Measurements from ENCODE around the gene PLEKHM1. TPM values are rescaled to one million over a fixed set of nuclear protein-coding genes. Genes with fewer than 3 reads are reported as not detected.
A peak's percentile ranks its signal among the peaks of the same experiment; 100 is the strongest.

PLEKHM1 gene
- total RNA-seq, 1 donor from 2014 or later = 41.9 TPM

- no peaks in the 10 kb centered on the region for H3K36me3 ChIP-seq (ENCODE audit: insufficient read depth, low read length)
- no peak overlapping the region for H3K27ac ChIP-seq (ENCODE audit: low read depth, low read length)
- H2AFZ ChIP-seq (ENCODE audit: low read depth, low read length) = peak overlapping the region; percentile 99
- peaks cover 23% of the 10 kb centered on the region for H3K27me3 Mint-ChIP-seq (ENCODE audit: low read depth, unreplicated experiment)
- H3K9me3 ChIP-seq (ENCODE audit: insufficient read depth, low read depth, low read length) = no peaks in the 10 kb centered on the region
- H3K79me2 ChIP-seq (ENCODE audit: insufficient read depth, low read length) = no peaks in the 10 kb centered on the region
- H3K36me3 Mint-ChIP-seq (ENCODE audit: low read depth, unreplicated experiment) = peaks cover 3% of the 10 kb centered on the region
- no peak for TF ChIP-seq EZH2 (IDR thresholded peaks at IDR 0.05; ENCODE audit: insufficient read depth, low read length)
- peak; percentile 66 for TF ChIP-seq CTCF (IDR thresholded peaks at IDR 0.05; ENCODE audit: insufficient read depth, low read depth, low read length)
- H3K4me1 Mint-ChIP-seq (ENCODE audit: low read depth, unreplicated experiment) = peaks cover 2% of the 10 kb centered on the region
- peak; percentile 86 for FAIRE-seq
- H3K4me1 ChIP-seq (ENCODE audit: insufficient read depth, low read length) = peaks cover 8% of the 10 kb centered on the region
- peak overlapping the region; percentile 34 for H3K4me3 ChIP-seq (ENCODE audit: insufficient read depth, low read depth, low read length)
- H3K4me3 Mint-ChIP-seq (ENCODE audit: unreplicated experiment) = no peak overlapping the region
- H4K20me1 ChIP-seq (ENCODE audit: insufficient read depth, low read length) = no peaks in the 10 kb centered on the region
- no peaks in the 10 kb centered on the region for H3K27me3 ChIP-seq (ENCODE audit: insufficient read depth, low read length)
- peak; percentile 74 for DNase-seq (ENCODE audit: low read depth)
- H3K27ac Mint-ChIP-seq (ENCODE audit: unreplicated experiment) = no peak overlapping the region
- H3K9me3 Mint-ChIP-seq (ENCODE audit: unreplicated experiment) = peaks cover 4% of the 10 kb centered on the region
- H3K4me2 ChIP-seq (ENCODE audit: low read length) = peak overlapping the region; percentile 80
- H3K9ac ChIP-seq (ENCODE audit: low read length) = peak overlapping the region; percentile 41
These were observed 95.5 kb downstream of the PLEKHM1 start for GRCh38 chr17:45394913-45395568.

GRCh38 chr17:45394564-45394912 lies 96.0 kb downstream of the PLEKHM1 start:
- H3K4me3 Mint-ChIP-seq (ENCODE audit: unreplicated experiment) = no peak overlapping the region
- no peak for TF ChIP-seq EZH2 (IDR thresholded peaks at IDR 0.05; ENCODE audit: insufficient read depth, low read length)
- Histone ChIP-seq H3K36me3 (ENCODE audit: insufficient read depth, low read length) (no peaks in the 10 kb centered on the region), H3K9ac (ENCODE audit: low read length) (peak overlapping the region; percentile 41), H3K4me2 (ENCODE audit: low read length) (peak overlapping the region; percentile 80), H2AFZ (ENCODE audit: low read depth, low read length) (no peak overlapping the region), H3K27me3 (ENCODE audit: insufficient read depth, low read length) (no peaks in the 10 kb centered on the region), H3K9me3 (ENCODE audit: insufficient read depth, low read depth, low read length) (no peaks in the 10 kb centered on the region), H3K79me2 (ENCODE audit: insufficient read depth, low read length) (no peaks in the 10 kb centered on the region), H3K27ac (ENCODE audit: low read depth, low read length) (no peak overlapping the region), H4K20me1 (ENCODE audit: insufficient read depth, low read length) (no peaks in the 10 kb centered on the region), H3K4me1 (ENCODE audit: insufficient read depth, low read length) (peaks cover 8% of the 10 kb centered on the region), H3K4me3 (ENCODE audit: insufficient read depth, low read depth, low read length) (no peak overlapping the region)
- peaks cover 2% of the 10 kb centered on the region for H3K4me1 Mint-ChIP-seq (ENCODE audit: low read depth, unreplicated experiment)
- peaks cover 3% of the 10 kb centered on the region for H3K36me3 Mint-ChIP-seq (ENCODE audit: low read depth, unreplicated experiment)
- DNase-seq (ENCODE audit: low read depth) (no peak), FAIRE-seq (no peak)
- peaks cover 24% of the 10 kb centered on the region for H3K27me3 Mint-ChIP-seq (ENCODE audit: low read depth, unreplicated experiment)
- peaks cover 4% of the 10 kb centered on the region for H3K9me3 Mint-ChIP-seq (ENCODE audit: unreplicated experiment)
- H3K27ac Mint-ChIP-seq (ENCODE audit: unreplicated experiment) = no peak overlapping the region

- Mint-ChIP-seq H3K36me3 (ENCODE audit: low read depth, unreplicated experiment) (peaks cover 3% of the 10 kb centered on the region), H3K27ac (ENCODE audit: unreplicated experiment) (no peak overlapping the region)
- TF ChIP-seq EZH2 (IDR thresholded peaks at IDR 0.05; ENCODE audit: insufficient read depth, low read length) = no peak
- TF ChIP-seq CTCF (IDR thresholded peaks at IDR 0.05; ENCODE audit: insufficient read depth, low read depth, low read length) = no peak
These were observed 96.4 kb downstream of the PLEKHM1 start for GRCh38 chr17:45394091-45394490.

More at GRCh38 chr17:45394091-45394490, 96.4 kb downstream of the PLEKHM1 start:
- Mint-ChIP-seq H3K9me3 (ENCODE audit: unreplicated experiment) (peaks cover 4% of the 10 kb centered on the region), H3K27me3 (ENCODE audit: low read depth, unreplicated experiment) (peaks cover 24% of the 10 kb centered on the region), H3K4me3 (ENCODE audit: unreplicated experiment) (no peak overlapping the region), H3K4me1 (ENCODE audit: low read depth, unreplicated experiment) (peaks cover 2% of the 10 kb centered on the region)
- Histone ChIP-seq H3K27ac (ENCODE audit: low read depth, low read length) (no peak overlapping the region), H3K27me3 (ENCODE audit: insufficient read depth, low read length) (no peaks in the 10 kb centered on the region), H4K20me1 (ENCODE audit: insufficient read depth, low read length) (no peaks in the 10 kb centered on the region), H3K9me3 (ENCODE audit: insufficient read depth, low read depth, low read length) (no peaks in the 10 kb centered on the region), H3K9ac (ENCODE audit: low read length) (no peak overlapping the region), H3K79me2 (ENCODE audit: insufficient read depth, low read length) (no peaks in the 10 kb centered on the region), H2AFZ (ENCODE audit: low read depth, low read length) (no peak overlapping the region), H3K36me3 (ENCODE audit: insufficient read depth, low read length) (no peaks in the 10 kb centered on the region), H3K4me3 (ENCODE audit: insufficient read depth, low read depth, low read length) (no peak overlapping the region), H3K4me1 (ENCODE audit: insufficient read depth, low read length) (peaks cover 8% of the 10 kb centered on the region), H3K4me2 (ENCODE audit: low read length) (no peak overlapping the region)
- no peak for DNase-seq (ENCODE audit: low read depth)
- no peak for FAIRE-seq
